HUDEP-2 (cell line): ENCODE data around the gene F2.
"Not testable (repeated sequence)": the region's sequence is repeated elsewhere in the genome, so short reads cannot be mapped to it uniquely, and the experiment has no call there.

Source experiments
- DNase-seq, 76 experiments: peaks; one replicate each; lab custom pipeline; 2025; ENCODE audit not compliant: unreplicated experiment in 76 of 76; lab: John Stamatoyannopoulos, UW

Gene F2

GRCh38 chr11:46711303-46711702 is 7.7 kb upstream of the F2 start:
- DNase-seq: no peak

GRCh38 chr11:46712874-46713576 is 6.0 kb upstream of the F2 start:
- no peak for DNase-seq

- DNase-seq: not testable (repeated sequence)
These were observed 1.2 kb upstream of the F2 start for GRCh38 chr11:46717825-46718154.

GRCh38 chr11:46718155-46719019 is 626 bp upstream of the F2 start:
- DNase-seq: peak in 1 of 76 experiments; percentile 8

- DNase-seq: no peak
These were observed 668 bp downstream of the F2 start for GRCh38 chr11:46719543-46720218.

- DNase-seq: no peak
These were observed 2.3 kb downstream of the F2 start for GRCh38 chr11:46721286-46721685.

GRCh38 chr11:46722566-46723358 is 3.7 kb downstream of the F2 start:
- DNase-seq: no peak

- no peak for DNase-seq
These were observed 4.3 kb downstream of the F2 start for GRCh38 chr11:46723359-46723680.

GRCh38 chr11:46724088-46724487 is 5.1 kb downstream of the F2 start:
- no peak for DNase-seq

GRCh38 chr11:46725338-46726205 is 6.6 kb downstream of the F2 start:
- DNase-seq: no peak

- DNase-seq: no peak
These were observed 7.3 kb downstream of the F2 start for GRCh38 chr11:46726206-46726862.

- no peak for DNase-seq
These were observed 9.1 kb downstream of the F2 start for GRCh38 chr11:46727952-46728658.

- DNase-seq: no peak
These were observed 9.6 kb downstream of the F2 start for GRCh38 chr11:46728659-46729040.

- DNase-seq: no peak
These were observed 10.4 kb downstream of the F2 start for GRCh38 chr11:46729110-46730027.

- no peak for DNase-seq
These were observed 12.5 kb downstream of the F2 start for GRCh38 chr11:46731545-46731944.

- DNase-seq: no peak
These were observed 14.2 kb downstream of the F2 start for GRCh38 chr11:46733234-46733633.

- no peak for DNase-seq
These were observed 17.1 kb downstream of the F2 start for GRCh38 chr11:46736146-46736545.

GRCh38 chr11:46736615-46737014 is 17.6 kb downstream of the F2 start:
- no peak for DNase-seq
